ENCODE results near the gene IGFBP6.

DNA sequence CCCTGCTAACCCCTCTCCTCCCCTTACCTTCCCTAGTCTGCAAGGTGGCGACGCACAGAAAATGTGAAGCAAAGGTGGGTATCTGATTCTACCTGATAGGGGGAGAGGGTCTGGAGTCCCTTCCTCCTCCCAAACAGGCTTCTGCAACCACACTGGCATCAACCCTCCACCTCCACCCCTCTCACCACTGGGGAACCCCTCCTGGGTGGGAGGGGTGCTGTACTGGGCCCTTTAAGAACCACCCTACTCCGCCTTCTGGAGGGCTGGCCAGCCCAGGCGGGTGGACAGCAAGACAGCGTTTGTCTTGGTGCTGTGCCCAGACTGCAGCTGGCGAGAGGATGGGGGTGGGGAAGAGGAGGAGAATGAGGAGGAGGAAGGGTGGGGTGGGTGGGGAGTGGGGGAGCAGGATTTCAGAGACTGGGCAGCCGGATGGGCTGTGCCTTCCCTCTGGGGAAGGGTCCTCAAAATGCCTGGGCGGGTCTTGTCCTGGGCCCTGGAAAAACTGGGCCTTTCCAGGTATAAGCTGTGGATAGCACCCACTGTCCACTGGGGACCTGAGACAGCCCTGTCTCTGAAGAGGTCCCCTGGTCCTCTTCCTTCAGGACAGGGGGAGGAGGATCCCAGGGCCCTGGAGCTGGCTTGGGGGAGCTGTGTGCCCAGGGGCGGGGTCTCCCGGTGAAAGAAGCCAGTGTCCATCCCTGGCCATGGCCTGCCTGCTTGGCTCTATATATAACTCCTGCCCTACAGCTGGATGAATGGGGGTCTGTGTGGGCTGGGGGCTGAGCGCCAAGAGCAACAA lies 44.8 kb upstream of the IGFBP6 start:
- TF ChIP-seq MXI1 (conservative IDR thresholded peaks at IDR 0.05; ENCODE audit: poor library complexity, severe bottlenecking) (no peak), EP300 (conservative IDR thresholded peaks at IDR 0.05; ENCODE audit: poor library complexity, severe bottlenecking) (no peak), EZH2 (IDR thresholded peaks at IDR 0.05; ENCODE audit: borderline replicate concordance, insufficient read depth, low read length, poor library complexity, severe bottlenecking) (no peak)
- TF ChIP-seq, protein P1, sequence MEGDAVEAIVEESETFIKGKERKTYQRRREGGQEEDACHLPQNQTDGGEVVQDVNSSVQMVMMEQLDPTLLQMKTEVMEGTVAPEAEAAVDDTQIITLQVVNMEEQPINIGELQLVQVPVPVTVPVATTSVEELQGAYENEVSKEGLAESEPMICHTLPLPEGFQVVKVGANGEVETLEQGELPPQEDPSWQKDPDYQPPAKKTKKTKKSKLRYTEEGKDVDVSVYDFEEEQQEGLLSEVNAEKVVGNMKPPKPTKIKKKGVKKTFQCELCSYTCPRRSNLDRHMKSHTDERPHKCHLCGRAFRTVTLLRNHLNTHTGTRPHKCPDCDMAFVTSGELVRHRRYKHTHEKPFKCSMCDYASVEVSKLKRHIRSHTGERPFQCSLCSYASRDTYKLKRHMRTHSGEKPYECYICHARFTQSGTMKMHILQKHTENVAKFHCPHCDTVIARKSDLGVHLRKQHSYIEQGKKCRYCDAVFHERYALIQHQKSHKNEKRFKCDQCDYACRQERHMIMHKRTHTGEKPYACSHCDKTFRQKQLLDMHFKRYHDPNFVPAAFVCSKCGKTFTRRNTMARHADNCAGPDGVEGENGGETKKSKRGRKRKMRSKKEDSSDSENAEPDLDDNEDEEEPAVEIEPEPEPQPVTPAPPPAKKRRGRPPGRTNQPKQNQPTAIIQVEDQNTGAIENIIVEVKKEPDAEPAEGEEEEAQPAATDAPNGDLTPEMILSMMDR (IDR thresholded peaks at IDR 0.05; ENCODE audit: poor library complexity, severe bottlenecking), result no peak

All from neural cell (in vitro differentiated cells).